Endothelial cell of umbilical vein (primary cell): Measurements from ENCODE around the gene SELENOH. TPM values are rescaled to one million over a fixed set of nuclear protein-coding genes. Genes with fewer than 3 reads are reported as not detected.

Experiments
- BruUV-seq: library from RNA; stranded (reverse); fragments of 400-500 nt; replicated peaks from 2 replicates; lab custom pipeline; 2021; lab: Mats Ljungman, UMichigan
- CTCF ChIA-PET: fragments of 300-600, 350-600 bp; sonication (Branson Sonifier 250); formaldehyde crosslinking; loops from one replicate; lab custom pipeline; 2021; ENCODE audit warnings: antibody characterized with exemption, inconsistent platforms; lab: Charles Lee
- POLR2A ChIA-PET: fragments of 300-600, 350-600 bp; sonication (Branson Sonifier 250); formaldehyde crosslinking; loops from one replicate; lab custom pipeline; 2021; ENCODE audit warnings: antibody characterized with exemption, inconsistent platforms; lab: Charles Lee
- DNase-seq: peaks from one replicate; pipeline ENCODE4 v3.0.0-alpha.2; 2011; ENCODE audit warnings: low read depth, low spot score
- FAIRE-seq: peaks from 2 replicates; lab custom pipeline; 2011; peaks lifted over from hg19 to GRCh38; lab: Jason Lieb, UNC
- H2AFZ ChIP-seq: 2 replicates; pipeline ENCODE4 v1.6.0; 2012; ENCODE audit warnings: low read depth, low read length, control low read depth, inconsistent platforms
- H3K27ac ChIP-seq: 2 replicates; pipeline ENCODE4 v1.5.1; 2011; ENCODE audit warnings: low read depth, mild to moderate bottlenecking, control low read depth, low read length, moderate library complexity; ENCODE audit not compliant: insufficient read depth
- H3K27me3 ChIP-seq, 2 experiments: 2 replicates each; pipeline versions ENCODE4 v1.6.0 to v1.6.1; 2011; ENCODE audit warnings: low read length in 2 of 2, mixed read lengths in 1 of 2; ENCODE audit not compliant: control insufficient read depth in 2 of 2, insufficient read depth in 2 of 2
- H3K36me3 ChIP-seq, 2 experiments: 2 replicates in 1 of 2; 3 replicates in 1 of 2; pipeline ENCODE4 v1.5.1; 2011; ENCODE audit warnings: low read length in 2 of 2, mild to moderate bottlenecking in 1 of 2, moderate library complexity in 1 of 2; ENCODE audit not compliant: control insufficient read depth in 2 of 2, insufficient read depth in 2 of 2; ENCODE audit errors: extremely low read depth in 1 of 2
- H3K4me1 ChIP-seq: 3 replicates; pipeline ENCODE4 v1.5.1; 2011; ENCODE audit warnings: mild to moderate bottlenecking, low read length; ENCODE audit not compliant: control insufficient read depth, insufficient read depth; ENCODE audit errors: extremely low read depth
- H3K4me2 ChIP-seq: 2 replicates; pipeline ENCODE4 v1.6.1; 2011; ENCODE audit warnings: low read length, control low read depth, mixed read lengths; ENCODE audit not compliant: insufficient read depth
- H3K4me3 ChIP-seq, 3 experiments: fragments of 200-600 bp in 1 of 3; sonication (generic), shearing (Covaris generic) in 1 of 3; replicated peaks in 1 of 3; 2 replicates each; pipeline ENCODE4 v1.5.1; 2011 to 2016; ENCODE audit warnings: control low read depth in 3 of 3, low read length in 3 of 3, mild to moderate bottlenecking in 2 of 3, inconsistent platforms in 1 of 3, low read depth in 1 of 3, moderate library complexity in 1 of 3; ENCODE audit not compliant: insufficient read depth in 1 of 3
- H3K79me2 ChIP-seq: 2 replicates; pipeline ENCODE4 v1.6.0; 2012; ENCODE audit warnings: low read length, inconsistent platforms; ENCODE audit not compliant: control insufficient read depth, insufficient read depth
- H3K9ac ChIP-seq: replicated peaks from 2 replicates; pipeline ENCODE3; 2011; ENCODE audit warnings: low read length, control low read depth; ENCODE audit not compliant: insufficient read depth; ENCODE audit errors: extremely low read depth
- H3K9me1 ChIP-seq: replicated peaks from 3 replicates; pipeline ENCODE4 v1.6.0; 2011; ENCODE audit warnings: mild to moderate bottlenecking, low read length; ENCODE audit not compliant: control insufficient read depth, insufficient read depth; ENCODE audit errors: extremely low read depth
- H3K9me3 ChIP-seq: replicated peaks from 2 replicates; pipeline ENCODE4 v1.5.1; 2012; ENCODE audit warnings: low read length, inconsistent platforms; ENCODE audit not compliant: control insufficient read depth, insufficient read depth
- H4K20me1 ChIP-seq: replicated peaks from 2 replicates; pipeline ENCODE3; 2011; ENCODE audit warnings: mild to moderate bottlenecking, low read length; ENCODE audit not compliant: control insufficient read depth, insufficient read depth; ENCODE audit errors: extremely low read depth
- EZH2 ChIP-seq: IDR thresholded peaks from 2 replicates; pipeline ENCODE4 v1.6.1; 2012; ENCODE audit warnings: borderline replicate concordance, low read depth, mild to moderate bottlenecking, moderate library complexity, low read length, inconsistent platforms; ENCODE audit not compliant: severe bottlenecking
- GATA2 ChIP-seq: IDR thresholded peaks from 2 replicates; pipeline ENCODE4 v1.7.0; 2011; ENCODE audit warnings: low read depth, mild to moderate bottlenecking, moderate library complexity, mixed read lengths, low read length; ENCODE audit not compliant: insufficient read length, insufficient read depth
- MYC ChIP-seq: IDR thresholded peaks from one replicate; pipeline ENCODE4 v1.6.1; 2011; ENCODE audit warnings: mild to moderate bottlenecking, low read depth, low read length
- POLR2AphosphoS5 ChIP-seq: IDR thresholded peaks from 2 replicates; pipeline ENCODE4 v1.6.1; 2012; ENCODE audit warnings: low read depth, mild to moderate bottlenecking, control low read depth, low read length, moderate library complexity; ENCODE audit not compliant: insufficient read depth
- dilution Hi-C: fragments of 300-500 bp; cut with MboI; formaldehyde crosslinking; loops from one replicate; pipeline ENCODE4 v1.15.0; 2019; ENCODE audit warnings: low sequenced_read_pairs; ENCODE audit not compliant: extremely low pct_ligation_motif_present
- intact Hi-C: fragments of 100-400 bp; cut with micrococcal nuclease; formaldehyde crosslinking; loops from one replicate; pipeline ENCODE4 v1.10.0; 2022
- polyA plus RNA-seq, 4 experiments: library from polyadenylated mRNA; depleted of rRNA in 3 of 4; stranded (reverse) in 3 of 4; unstranded in 1 of 4; fragments of >200 nt; gene quantifications; 2 replicates each; pipeline versions ENCODE4 v1.2.1 to v1.2.3, GENCODE V29; 2011 to 2012; ENCODE audit warnings: missing spikeins in 1 of 4
- total RNA-seq: library from RNA; stranded (reverse); gene quantifications from 2 replicates; pipeline ENCODE4 v1.2.3, GENCODE V29; 2021
- TF ChIP-seq, protein P1 (sequence below), 2 donors: IDR thresholded peaks; 1 replicate in 1 of 2; 2 replicates in 1 of 2; pipeline ENCODE4 v1.5.1; 2011; ENCODE audit warnings: low read length in 2 of 2, mild to moderate bottlenecking in 2 of 2, moderate library complexity in 2 of 2, control low read depth in 1 of 2, inconsistent platforms in 1 of 2, low read depth in 1 of 2; ENCODE audit not compliant: insufficient read depth in 1 of 2; ENCODE audit errors: extremely low read depth in 1 of 2

SELENOH gene
- total and polyA plus RNA-seq, 2 donors (not counting 3 experiments of a cell fraction or from before 2014, with no cell fraction given), result 161 to 247 TPM

DNA sequence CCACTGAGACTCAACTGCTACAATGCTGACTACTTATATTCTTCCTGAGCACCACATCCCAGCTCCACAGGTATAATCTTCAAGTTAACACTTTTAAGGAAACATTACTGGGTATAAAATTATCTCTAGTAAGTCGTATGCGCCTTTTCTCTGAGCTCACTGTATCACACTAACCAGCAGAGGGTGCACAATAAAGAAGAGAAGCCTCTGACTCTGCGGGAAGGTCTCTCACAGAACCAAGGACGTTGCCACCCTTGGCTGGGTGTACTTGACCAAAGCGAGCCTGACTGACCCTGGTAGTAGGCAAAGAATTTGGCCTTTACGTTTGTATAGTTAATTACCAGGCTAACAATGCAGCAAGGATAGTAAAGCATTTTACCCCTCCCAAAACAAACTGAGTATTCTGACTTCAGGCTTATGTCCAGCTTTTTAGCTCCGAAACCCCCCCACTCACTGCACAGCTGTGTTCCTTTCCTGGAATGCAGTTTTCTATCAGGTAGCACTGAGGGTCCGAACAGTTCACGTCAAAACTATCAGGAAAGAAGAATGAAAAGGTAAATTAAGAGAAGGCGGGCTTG lies 10.5 kb downstream of the SELENOH start, which contains the start of gene BTBD18:
BTBD18 (minus strand) TSS at position 144 of the 578 bp plus-strand sequence. CDS start 631 bp downstream, outside the sequence.
- dilution Hi-C loops, result no loop called here

More for the DNA sequence above, 10.5 kb downstream of the SELENOH start, which contains the start of gene BTBD18:
- Histone ChIP-seq H3K4me1 (no peaks in the 10 kb centered on the region), H3K79me2 (no peaks in the 10 kb centered on the region), H3K27me3 (no peaks in the 10 kb centered on the region), H3K9ac (no peak within 1 kb of the TSS), H3K9me3 (no peaks in the 10 kb centered on the region), H3K4me2 (no peak within 1 kb of the TSS), H3K4me3 (no peak within 1 kb of the TSS), H3K27ac (no peak within 1 kb of the TSS), H3K36me3 (peaks cover 0 to 1% of the 10 kb centered on the region in 2 experiments), H2AFZ (no peak within 1 kb of the TSS), H4K20me1 (no peaks in the 10 kb centered on the region), H3K9me1 (no peaks in the 10 kb centered on the region)
- BruUV-seq, result no TSS peak
- POLR2A ChIA-PET, result interaction anchor here (1.1 to 2.2 kb wide), 3 partner anchors 10 to 48 kb away, joined by 4 to 11 read pairs (median 5); no protein-coding TSS in a partner anchor
- intact Hi-C loops, result loop anchor here (1.0 kb wide), 3 partner anchors 49 to 773 kb away; no protein-coding TSS in a partner anchor
- CTCF ChIA-PET, result interaction anchor here (0.6 to 7.7 kb wide), 33 partner anchors 10 to 774 kb away, joined by 3 to 325 read pairs (median 6); partner anchors contain the start of genes CTNND1 and SELENOH
- FAIRE-seq, result peak; percentile 89
- DNase-seq, result peak; percentile 60
- TF ChIP-seq EZH2 (no peak), MYC (no peak), GATA2 (no peak), POLR2AphosphoS5 (no peak)
- TF ChIP-seq, protein P1, sequence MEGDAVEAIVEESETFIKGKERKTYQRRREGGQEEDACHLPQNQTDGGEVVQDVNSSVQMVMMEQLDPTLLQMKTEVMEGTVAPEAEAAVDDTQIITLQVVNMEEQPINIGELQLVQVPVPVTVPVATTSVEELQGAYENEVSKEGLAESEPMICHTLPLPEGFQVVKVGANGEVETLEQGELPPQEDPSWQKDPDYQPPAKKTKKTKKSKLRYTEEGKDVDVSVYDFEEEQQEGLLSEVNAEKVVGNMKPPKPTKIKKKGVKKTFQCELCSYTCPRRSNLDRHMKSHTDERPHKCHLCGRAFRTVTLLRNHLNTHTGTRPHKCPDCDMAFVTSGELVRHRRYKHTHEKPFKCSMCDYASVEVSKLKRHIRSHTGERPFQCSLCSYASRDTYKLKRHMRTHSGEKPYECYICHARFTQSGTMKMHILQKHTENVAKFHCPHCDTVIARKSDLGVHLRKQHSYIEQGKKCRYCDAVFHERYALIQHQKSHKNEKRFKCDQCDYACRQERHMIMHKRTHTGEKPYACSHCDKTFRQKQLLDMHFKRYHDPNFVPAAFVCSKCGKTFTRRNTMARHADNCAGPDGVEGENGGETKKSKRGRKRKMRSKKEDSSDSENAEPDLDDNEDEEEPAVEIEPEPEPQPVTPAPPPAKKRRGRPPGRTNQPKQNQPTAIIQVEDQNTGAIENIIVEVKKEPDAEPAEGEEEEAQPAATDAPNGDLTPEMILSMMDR (IDR thresholded peaks at IDR 0.05; ENCODE audit: extremely low read depth in 1 of 2, insufficient read depth in 1 of 2, low read depth in 1 of 2, low read length in 2 of 2), result peak; percentile 46 to 49
